Gastrocnemius medialis (tissue), 4 donors: ENCODE data around the gene ADGRD2.

Source experiments
- POLR2A ChIP-seq, 2 donors: fragments of 450-650 bp; IDR thresholded peaks; one replicate each; pipeline ENCODE4 v1.6.1; 2017; ENCODE audit warnings: antibody characterized with exemption in 2 of 2, mild to moderate bottlenecking in 2 of 2, moderate library complexity in 2 of 2
- TF ChIP-seq, protein P1 (sequence below), 5 experiments: fragments of 450-650 bp in 3 of 5; fragments of 200-600 bp in 2 of 5; sonication (generic) in 2 of 5; IDR thresholded peaks in 4 of 5; conservative IDR thresholded peaks in 1 of 5; 1 replicate in 4 of 5; 2 replicates in 1 of 5; pipeline ENCODE4 v1.5.1; 2016 to 2019; ENCODE audit warnings: antibody characterized with exemption in 5 of 5, mild to moderate bottlenecking in 3 of 5, moderate library complexity in 3 of 5

DNA sequence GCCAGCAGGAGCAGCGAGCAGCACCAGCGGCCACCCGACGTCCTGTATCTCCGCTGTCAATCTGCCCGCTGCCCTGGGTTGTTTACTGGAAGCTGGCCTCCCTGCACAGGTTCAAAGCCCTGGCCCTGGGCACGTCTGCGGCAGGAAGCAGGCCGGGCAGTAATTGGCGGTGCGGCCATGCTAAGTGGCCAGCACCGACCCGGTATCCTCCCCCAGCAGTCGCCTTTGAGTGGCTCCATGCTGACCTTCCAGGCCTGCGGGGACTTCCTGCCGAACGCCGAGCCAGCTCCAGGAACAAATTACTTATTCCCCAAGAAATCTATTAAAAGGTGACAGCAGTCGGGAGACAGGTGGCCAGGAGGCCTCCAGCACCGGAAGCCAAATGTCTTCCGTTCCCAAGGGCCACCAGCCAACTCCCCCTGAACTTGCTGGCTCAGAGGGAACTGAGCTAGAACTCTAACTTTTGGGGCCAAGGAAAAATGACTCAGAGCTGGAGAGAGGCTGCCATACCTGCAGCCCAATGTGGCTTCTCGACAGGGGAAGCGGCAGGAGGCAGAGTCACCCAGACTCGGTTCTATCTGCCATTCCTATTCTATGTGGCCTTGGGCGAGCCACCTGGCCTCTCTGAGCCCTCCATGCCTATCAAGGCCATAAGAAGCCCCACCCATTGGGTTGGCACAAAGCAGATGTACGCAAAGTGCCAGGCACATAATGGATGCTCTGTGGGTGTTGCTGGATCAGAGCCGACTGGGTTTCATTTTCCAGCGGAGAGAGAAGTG is 21.3 kb upstream of the ADGRD2 start:
- TF ChIP-seq POLR2A (IDR thresholded peaks at IDR 0.05): no peak
- TF ChIP-seq, protein P1, sequence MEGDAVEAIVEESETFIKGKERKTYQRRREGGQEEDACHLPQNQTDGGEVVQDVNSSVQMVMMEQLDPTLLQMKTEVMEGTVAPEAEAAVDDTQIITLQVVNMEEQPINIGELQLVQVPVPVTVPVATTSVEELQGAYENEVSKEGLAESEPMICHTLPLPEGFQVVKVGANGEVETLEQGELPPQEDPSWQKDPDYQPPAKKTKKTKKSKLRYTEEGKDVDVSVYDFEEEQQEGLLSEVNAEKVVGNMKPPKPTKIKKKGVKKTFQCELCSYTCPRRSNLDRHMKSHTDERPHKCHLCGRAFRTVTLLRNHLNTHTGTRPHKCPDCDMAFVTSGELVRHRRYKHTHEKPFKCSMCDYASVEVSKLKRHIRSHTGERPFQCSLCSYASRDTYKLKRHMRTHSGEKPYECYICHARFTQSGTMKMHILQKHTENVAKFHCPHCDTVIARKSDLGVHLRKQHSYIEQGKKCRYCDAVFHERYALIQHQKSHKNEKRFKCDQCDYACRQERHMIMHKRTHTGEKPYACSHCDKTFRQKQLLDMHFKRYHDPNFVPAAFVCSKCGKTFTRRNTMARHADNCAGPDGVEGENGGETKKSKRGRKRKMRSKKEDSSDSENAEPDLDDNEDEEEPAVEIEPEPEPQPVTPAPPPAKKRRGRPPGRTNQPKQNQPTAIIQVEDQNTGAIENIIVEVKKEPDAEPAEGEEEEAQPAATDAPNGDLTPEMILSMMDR (IDR thresholded peaks at IDR 0.05 in 4 of 5, conservative IDR thresholded peaks at IDR 0.05 in 1 of 5): no peak
